Cardiac septum (tissue), 1 donor: ENCODE results near the gene NXPE2. TPM values are rescaled to one million over a fixed set of nuclear protein-coding genes. Genes with fewer than 3 reads are reported as not detected.

ENCODE experiments used
- DNase-seq: peaks from one replicate; pipeline ENCODE4 v3.0.0-alpha.2; 2020; ENCODE audit warnings: low spot score
- intact Hi-C: fragments of 100-400 bp; cut with DNase I; formaldehyde crosslinking; loops from one replicate; pipeline ENCODE4 v1.14.0; 2022
- total RNA-seq: library from RNA; stranded (reverse); fragmentation: NEBNext Ultra II Directional; extraction: Animal tissue kit (Norgen Biotek cat#: 25700); gene quantifications from one replicate; pipeline ENCODE4 v1.2.1, GENCODE V29; 2021
- donor health status: DM: no; HTN: no; CAD: no.

Gene NXPE2
- total RNA-seq, 1 donor from 2014 or later, result 0.22 TPM

DNA sequence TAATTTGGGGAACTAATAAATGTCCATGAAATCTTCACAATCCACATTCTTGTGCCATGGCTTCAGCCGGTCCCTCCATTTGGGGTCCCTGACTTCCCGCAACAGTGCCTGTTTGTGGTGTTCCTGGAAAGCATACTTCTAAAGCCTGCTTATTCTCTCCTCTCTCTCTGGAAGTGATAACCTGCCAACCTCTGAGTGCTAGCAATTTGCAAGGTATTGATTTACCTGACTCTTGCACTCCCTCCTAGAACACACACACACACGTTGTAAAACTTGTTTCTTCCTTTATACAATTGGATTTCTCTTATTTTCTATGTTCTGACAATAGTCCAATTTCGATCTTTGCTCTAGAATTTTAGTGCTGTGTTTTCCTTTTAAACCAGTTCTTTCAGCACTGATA lies 58.5 kb downstream of the NXPE2 start:
- DNase-seq, result no peak
- intact Hi-C loops, result no loop called here

GRCh38 chr11:114738954-114739353 lies 60.6 kb downstream of the NXPE2 start:
- intact Hi-C loops, result no loop called here

GRCh38 chr11:114745150-114745671 lies 66.9 kb downstream of the NXPE2 start:
- intact Hi-C loops, result no loop called here
- DNase-seq, result no peak

More at GRCh38 chr11:114738954-114739353, 60.6 kb downstream of the NXPE2 start:
- no peak for DNase-seq

DNA sequence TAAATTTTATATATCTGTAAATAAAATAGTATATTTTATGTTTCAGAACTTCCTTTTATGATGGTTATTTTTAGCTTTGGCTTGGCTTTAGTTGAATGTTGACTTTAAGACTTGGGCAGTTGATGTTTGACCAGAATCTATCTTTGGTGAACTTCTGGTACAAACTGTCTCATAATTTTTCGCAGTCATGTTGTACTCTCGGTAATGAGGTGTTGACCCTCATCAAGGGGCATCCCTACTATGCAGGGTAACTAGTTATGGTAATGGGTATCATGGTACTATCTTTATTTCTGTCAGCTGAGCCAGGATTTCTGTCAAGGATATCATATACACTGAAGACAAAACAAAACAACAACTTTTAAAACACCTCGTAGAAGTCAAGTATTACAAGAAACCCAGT lies 67.7 kb downstream of the NXPE2 start:
- intact Hi-C loops, result no loop called here
- DNase-seq, result no peak

Other genes starting within 250 kb of the NXPE2 start
- gene REXO2, start 239.1 kb upstream of the NXPE2 start, total RNA-seq, result 162 TPM
- 0.11 TPM for gene NXPE1, start 118.6 kb upstream of the NXPE2 start, total RNA-seq
- gene NXPE4, start 82.7 kb upstream of the NXPE2 start, total RNA-seq, result not detected